GM19193 (cell line): Measurements from ENCODE around the gene BAIAP2.

ENCODE experiments used
- POLR2A ChIP-seq: IDR thresholded peaks from 4 replicates; pipeline ENCODE4 v1.6.1; 2011; ENCODE audit not compliant: insufficient read depth, insufficient read length; ENCODE audit errors: extremely low read depth

BAIAP2 gene

DNA sequence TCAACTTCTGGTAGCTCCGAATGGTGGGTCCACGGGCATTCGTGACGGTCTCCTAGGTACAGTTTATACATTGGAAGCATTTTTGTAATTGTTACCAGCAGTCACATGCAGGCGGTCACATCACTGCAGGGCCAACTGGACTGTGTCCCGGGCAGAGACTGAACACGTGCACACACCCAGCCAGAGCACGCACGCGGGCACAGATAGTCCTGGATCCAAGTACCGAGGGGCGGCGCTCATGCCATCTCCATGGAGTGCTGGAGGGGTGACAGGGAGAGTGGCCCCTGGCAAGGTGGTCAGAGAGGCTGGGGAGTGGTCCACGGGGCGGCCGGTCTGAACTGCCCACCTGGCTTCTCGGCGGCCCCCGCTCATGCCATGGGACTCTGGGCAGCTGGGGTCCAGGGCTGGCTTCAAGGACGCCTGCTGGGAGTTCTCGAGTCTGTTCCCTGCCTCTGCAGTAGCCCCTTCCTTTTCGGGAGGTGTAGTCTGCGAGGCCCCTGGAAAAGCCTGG, 34.2 kb downstream of the BAIAP2 start:
- no peak for TF ChIP-seq POLR2A

DNA sequence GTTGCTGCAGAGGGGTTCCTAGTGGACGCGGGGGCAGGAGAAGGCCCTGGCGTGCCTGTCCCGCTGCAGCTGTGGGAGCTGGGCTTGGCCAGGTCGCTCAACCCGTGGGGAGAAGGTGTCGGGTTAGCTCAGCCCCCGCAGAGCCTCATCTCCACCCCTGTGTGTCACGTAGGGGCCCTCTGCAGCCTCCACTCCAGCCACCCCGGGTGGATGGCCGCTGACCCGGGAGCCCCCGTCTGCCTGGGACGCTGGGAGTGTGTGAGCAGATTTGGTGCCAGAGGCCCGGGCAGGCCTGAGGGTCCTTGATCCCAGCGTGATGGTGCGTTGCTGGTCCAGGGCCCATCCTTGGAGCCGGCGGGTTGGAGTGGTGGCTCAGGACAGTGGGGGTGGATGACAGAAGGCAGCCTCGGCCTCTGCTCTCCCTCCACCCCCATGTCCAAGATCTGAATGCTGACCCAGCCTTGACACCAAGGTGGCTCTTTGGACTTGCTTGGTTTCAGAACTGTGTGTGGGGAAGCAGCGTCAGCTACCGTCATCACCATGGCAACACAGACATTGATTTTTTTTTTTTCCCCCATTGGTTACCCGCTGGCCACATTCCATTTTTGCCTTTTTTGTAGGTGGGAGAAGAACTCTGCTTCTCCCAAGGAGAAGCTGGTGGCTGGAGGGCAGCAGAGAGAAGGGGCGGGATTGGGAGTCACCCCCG, 35.7 kb downstream of the BAIAP2 start:
- no peak for TF ChIP-seq POLR2A

GRCh38 chr17:81071761-81072741, 37.1 kb downstream of the BAIAP2 start:
- no peak for TF ChIP-seq POLR2A

GRCh38 chr17:81073967-81074839, 39.3 kb downstream of the BAIAP2 start:
- TF ChIP-seq POLR2A = no peak

- no peak for TF ChIP-seq POLR2A
Measured at GRCh38 chr17:81074875-81075274, 39.9 kb downstream of the BAIAP2 start.

GRCh38 chr17:81075307-81075706, 40.4 kb downstream of the BAIAP2 start:
- no peak for TF ChIP-seq POLR2A

GRCh38 chr17:81076141-81076679, 41.3 kb downstream of the BAIAP2 start:
- no peak for TF ChIP-seq POLR2A

GRCh38 chr17:81080019-81080418, 45.1 kb downstream of the BAIAP2 start:
- TF ChIP-seq POLR2A = no peak

DNA sequence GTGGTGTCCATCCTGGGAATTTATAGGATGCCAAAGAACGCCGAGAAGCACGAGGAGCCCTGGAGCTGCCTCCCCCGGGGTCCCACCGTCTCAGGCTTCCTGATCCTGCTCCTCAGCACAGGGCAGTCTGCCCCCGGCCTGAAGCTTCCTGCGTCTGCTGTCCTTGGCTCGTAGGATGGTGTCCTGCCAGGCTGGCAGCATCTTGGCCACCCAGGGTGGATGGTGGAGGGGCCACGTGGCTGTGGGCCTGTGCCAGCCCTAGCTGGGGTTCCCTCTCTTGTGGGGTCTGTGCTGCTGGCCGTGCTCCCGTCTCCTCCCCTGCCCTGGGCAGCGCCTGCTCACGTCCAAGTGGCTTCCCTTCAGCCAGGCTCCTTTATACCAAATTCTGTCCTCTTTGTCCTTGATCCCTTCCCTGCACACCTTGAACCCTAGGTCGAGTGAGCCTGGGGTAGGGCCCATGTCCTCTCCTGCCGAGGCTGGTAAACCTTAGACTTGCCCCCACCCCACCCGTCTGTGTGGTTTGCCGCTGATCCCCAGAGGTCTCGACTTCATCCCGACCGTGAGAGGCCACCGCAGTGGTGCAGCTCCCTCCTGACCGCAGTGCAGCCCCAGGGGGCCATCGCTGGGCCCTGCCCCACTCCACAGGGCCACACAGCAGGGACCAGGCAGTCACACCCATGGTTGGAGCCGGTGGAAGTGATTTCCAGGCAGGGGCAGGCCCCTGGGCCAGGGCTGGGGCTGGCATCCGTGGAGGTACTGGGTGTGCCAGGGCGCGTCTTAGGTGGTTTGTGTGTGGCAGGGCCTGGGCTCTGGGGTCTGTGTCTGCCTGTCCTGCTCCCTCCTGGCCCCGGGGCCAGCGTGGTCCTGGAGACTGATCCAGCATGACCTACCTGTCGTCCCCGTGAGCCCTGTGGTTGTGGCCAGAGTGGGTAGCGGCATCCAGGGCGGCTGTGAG, 46.5 kb downstream of the BAIAP2 start:
- TF ChIP-seq POLR2A = no peak

DNA sequence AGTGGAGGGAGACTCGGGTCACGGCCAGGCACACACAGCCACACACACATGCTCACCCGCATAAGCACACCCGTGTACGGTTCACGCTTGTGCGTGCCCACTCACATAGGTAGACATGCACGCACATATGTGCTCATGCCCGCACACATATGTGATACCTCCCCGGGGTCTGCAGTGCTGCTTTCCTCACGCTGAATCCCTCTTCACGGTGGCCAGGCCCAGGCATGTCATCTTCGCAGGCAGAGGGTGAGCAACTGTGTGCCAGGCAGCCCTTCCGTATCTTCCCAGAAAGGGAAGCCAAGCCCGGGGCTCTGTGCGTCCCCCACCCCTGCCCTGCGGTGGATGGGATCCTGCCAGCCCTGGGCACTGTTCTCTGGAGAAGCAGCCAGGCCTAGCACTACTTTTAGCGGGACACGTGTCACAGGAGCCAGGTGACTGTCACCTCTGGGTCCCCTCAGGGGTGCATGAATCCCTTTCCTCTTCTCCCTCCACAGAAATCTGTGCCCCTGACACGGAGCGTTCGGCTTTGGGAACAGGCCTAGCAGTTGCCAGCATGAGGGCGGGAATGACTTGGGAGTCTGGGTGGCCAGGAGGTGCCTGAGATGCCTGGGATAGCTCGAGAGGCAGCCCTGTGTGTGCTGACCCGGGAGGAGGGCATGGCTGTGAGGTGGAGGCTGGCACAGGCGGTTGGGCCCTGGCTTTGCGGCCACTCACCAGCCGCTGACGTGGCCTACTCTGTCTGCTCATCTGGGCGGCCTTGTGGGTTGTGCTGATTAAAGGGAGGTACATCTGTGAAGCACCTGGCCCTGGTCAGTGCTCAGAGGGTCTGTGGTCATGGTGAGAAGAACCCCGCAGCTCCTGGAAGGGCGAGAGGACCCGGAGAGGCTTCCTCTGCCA, 47.5 kb downstream of the BAIAP2 start:
- no peak for TF ChIP-seq POLR2A

DNA sequence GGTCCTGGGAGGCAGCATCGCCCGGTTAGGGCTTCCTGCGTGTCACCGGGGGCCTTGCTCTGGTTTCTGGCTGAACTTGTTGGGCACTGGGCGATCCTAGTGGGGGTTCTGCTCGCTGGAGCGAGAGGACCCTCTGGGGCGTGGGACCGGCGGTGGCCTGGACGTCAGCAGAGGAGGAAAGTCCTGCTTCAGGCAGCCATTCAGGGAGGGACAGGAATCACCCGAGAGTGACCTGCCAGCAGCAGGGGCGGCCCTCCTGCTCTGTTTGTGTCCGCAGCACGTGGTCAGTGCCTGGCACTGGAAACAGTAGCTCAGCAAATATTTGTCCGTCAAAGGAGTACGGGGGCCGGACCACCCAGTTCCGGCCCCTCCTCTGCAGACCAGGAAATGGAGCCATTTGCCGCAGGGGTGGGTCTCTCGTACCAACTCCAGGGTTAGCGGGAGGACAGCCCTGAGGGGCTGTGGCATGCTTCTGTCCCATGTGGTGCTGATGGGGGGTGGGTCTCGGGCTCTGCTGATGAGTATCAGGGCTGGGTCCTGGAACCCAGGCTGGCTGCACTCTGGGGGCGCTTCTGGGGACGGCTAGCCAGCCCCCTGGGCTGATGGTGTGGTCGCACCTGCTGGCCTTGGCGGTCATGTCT, 48.3 kb downstream of the BAIAP2 start:
- no peak for TF ChIP-seq POLR2A
